Activated naive CD4-positive, alpha-beta T cell treated with anti-CD3 and anti-CD28 coated beads, Interleukin-2, amount 50 U/mL, for 72 hours (primary cell): ENCODE results near the gene TRIM45. TPM values are rescaled to one million over a fixed set of nuclear protein-coding genes. Genes with fewer than 3 reads are reported as not detected.
"Not testable (repeated sequence)": the region's sequence is repeated elsewhere in the genome, so short reads cannot be mapped to it uniquely, and the experiment has no call there.

Experiments used
- ATAC-seq, 2 donors: fragments of 150-1000 bp; cut with Tn5 transposase; 2 replicates each; pipeline ENCODE4 v1.10.0; 2021; ENCODE audit warnings: mild to moderate bottlenecking in 2 of 2, moderate library complexity in 2 of 2
- DNase-seq, 2 donors: peaks; one replicate each; pipeline ENCODE4 v3.0.0; 2021 to 2022; ENCODE audit warnings: low spot score in 2 of 2
- H3K27ac Mint-ChIP-seq, 2 donors: one replicate each; pipeline ENCODE4 v1.8.0; 2022; ENCODE audit warnings: mild to moderate bottlenecking in 2 of 2, mixed read lengths in 2 of 2
- H3K36me3 Mint-ChIP-seq, 2 donors: one replicate each; pipeline ENCODE4 v1.8.0; 2022; ENCODE audit warnings: mixed read lengths in 2 of 2
- H3K9me3 Mint-ChIP-seq, 2 donors: one replicate each; pipeline ENCODE4 v1.8.0; 2022; ENCODE audit warnings: mixed read lengths in 2 of 2
- total RNA-seq, 2 donors: library from RNA; stranded (reverse); gene quantifications; one replicate each; pipeline ENCODE4 v1.2.3, GENCODE V29; 2022

The TRIM45 gene
- total RNA-seq, 2 donors from 2014 or later = 0.29 to 1.5 TPM

GRCh38 chr1:117116090-117116783, 5.3 kb downstream of the TRIM45 start:
- no peaks in the 10 kb centered on the region for H3K36me3 Mint-ChIP-seq
- no peaks in the 10 kb centered on the region for H3K9me3 Mint-ChIP-seq
- DNase-seq (no peak), ATAC-seq (no peak)
- H3K27ac Mint-ChIP-seq = no peak overlapping the region

- Mint-ChIP-seq H3K27ac (peak overlapping the region in 1 of 2 donors; percentile 13), H3K9me3 (no peaks in the 10 kb centered on the region), H3K36me3 (no peaks in the 10 kb centered on the region)
- ATAC-seq (no peak), DNase-seq (no peak)
These were observed 6.7 kb downstream of the TRIM45 start for GRCh38 chr1:117114877-117115276.

DNA sequence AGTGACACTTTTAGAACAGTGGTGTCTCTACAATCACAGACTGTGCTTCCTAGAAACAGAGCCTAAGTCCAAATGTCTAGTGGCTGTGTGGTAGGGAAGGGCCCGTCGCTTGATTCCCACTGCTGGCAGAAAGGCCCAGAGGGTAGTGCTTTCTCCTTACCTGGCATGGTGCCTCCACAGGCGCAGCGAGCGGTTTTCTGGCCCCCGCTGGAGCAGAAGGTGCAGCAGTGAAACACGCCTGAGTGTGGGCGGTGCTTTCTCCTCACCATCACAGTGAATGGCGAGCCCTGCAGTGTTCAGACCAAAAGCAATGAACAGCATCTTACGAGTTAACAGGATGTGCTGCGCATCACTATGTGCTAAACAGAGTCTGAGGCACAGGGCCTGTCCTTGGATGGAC, 8.3 kb downstream of the TRIM45 start:
- DNase-seq = no peak
- no peak for ATAC-seq
- Mint-ChIP-seq H3K9me3 (no peaks in the 10 kb centered on the region), H3K27ac (no peak overlapping the region), H3K36me3 (peaks cover 0 to 2% of the 10 kb centered on the region in 2 donors)

DNA sequence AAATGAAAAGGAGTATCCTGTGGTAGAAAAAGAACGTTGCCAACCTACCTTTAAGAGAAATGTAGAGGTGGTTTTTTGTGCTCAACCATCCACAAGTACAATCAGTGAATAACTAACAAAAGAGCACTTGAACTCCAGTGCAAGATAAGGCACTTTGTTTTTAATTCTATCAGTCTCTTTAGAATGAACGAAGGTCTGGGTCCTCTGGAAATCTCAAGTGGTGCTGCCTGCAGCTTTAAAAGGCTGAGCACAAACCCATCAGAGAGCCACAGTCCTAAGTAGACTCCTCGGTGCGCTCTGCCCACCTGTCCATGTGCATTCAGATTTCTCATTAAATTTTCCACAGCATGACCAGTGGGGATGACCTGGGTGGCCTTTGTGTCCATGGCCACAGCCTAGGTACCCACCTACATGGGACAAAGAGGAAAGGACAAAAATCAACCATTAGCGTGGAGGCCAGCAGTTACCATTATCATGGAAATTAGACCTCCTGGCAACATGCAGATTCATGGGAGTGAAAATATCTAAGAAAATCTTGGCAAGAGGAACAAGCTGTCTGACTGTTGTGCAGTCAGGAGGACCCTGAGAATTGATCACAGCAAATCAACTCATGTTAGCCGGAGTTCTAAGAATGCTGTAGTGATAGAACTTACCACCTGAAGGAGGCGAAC, 9.4 kb downstream of the TRIM45 start:
- peaks cover 0 to 13% of the 10 kb centered on the region in 2 donors for H3K36me3 Mint-ChIP-seq
- DNase-seq (no peak), ATAC-seq (no peak)
- no peak overlapping the region for H3K27ac Mint-ChIP-seq
- no peaks in the 10 kb centered on the region for H3K9me3 Mint-ChIP-seq

- Mint-ChIP-seq H3K9me3 (no peaks in the 10 kb centered on the region), H3K36me3 (peaks cover 0 to 27% of the 10 kb centered on the region in 2 donors), H3K27ac (peak overlapping the region in 1 of 2 donors; percentile 25)
- DNase-seq (no peak), ATAC-seq (peak in 1 of 2 donors; percentile 27)
These were observed 10.8 kb downstream of the TRIM45 start for GRCh38 chr1:117110774-117111173.

GRCh38 chr1:117107364-117107763, 14.2 kb downstream of the TRIM45 start:
- Mint-ChIP-seq H3K27ac (no peak overlapping the region), H3K9me3 (no peaks in the 10 kb centered on the region), H3K36me3 (peaks cover 7 to 48% of the 10 kb centered on the region in 2 donors)
- ATAC-seq (no peak), DNase-seq (no peak)

GRCh38 chr1:117106478-117106877, 15.1 kb downstream of the TRIM45 start:
- Mint-ChIP-seq H3K9me3 (no peaks in the 10 kb centered on the region), H3K27ac (no peak overlapping the region), H3K36me3 (peaks cover 12 to 54% of the 10 kb centered on the region in 2 donors)
- DNase-seq (no peak), ATAC-seq (peak; percentile 63 to 83)

DNA sequence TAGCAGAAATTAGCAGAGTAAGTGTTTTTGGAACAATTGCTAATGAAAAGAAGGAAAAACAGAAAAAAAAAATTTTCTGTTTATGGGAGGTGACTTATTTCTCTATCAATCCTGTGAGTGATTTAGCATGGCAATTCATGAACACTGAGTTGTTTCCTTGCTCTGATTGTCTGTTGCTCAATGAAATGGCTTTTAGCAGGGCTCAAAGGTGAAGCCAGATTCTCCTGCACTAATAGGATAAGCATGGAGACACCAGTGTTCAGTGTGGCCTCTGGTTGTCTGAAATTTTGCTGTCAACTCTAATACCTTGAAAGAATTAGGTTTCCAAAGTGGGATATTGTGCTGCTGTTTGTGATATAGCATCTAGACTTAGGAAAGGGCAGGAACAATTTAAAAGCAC, 15.8 kb downstream of the TRIM45 start:
- no peak overlapping the region for H3K27ac Mint-ChIP-seq
- ATAC-seq = no peak
- peaks cover 15 to 56% of the 10 kb centered on the region in 2 donors for H3K36me3 Mint-ChIP-seq

DNA sequence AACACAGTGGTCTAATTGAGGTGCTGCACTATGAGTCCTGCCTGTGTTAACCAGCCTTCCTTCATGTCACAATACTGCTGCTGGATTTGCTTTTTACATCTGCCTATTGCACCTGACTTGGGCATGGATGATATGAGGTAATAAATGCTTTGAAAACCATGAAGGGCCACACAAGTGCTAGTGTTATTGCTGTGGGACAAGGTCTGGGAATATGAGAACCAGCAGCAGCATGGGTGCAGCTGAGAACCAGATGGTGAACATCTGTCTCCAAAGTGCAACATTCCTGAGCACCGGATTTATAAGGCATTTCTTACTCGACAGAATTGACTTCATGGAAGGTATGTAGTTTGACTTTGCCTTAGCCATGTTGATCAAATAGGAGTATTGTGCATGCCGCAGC, 16.6 kb downstream of the TRIM45 start:
- ATAC-seq = no peak
- Mint-ChIP-seq H3K9me3 (no peaks in the 10 kb centered on the region), H3K36me3 (peaks cover 22 to 63% of the 10 kb centered on the region in 2 donors)

More for the DNA sequence above, 15.8 kb downstream of the TRIM45 start:
- no peak for DNase-seq
- no peaks in the 10 kb centered on the region for H3K9me3 Mint-ChIP-seq

GRCh38 chr1:117101858-117102257, 19.7 kb downstream of the TRIM45 start:
- H3K9me3 Mint-ChIP-seq, DNase-seq, H3K27ac Mint-ChIP-seq, ATAC-seq: not testable (repeated sequence)
- H3K36me3 Mint-ChIP-seq = peaks cover 40 to 71% of the 10 kb centered on the region in 2 donors

More for the DNA sequence above, 16.6 kb downstream of the TRIM45 start:
- DNase-seq = no peak
- no peak overlapping the region for H3K27ac Mint-ChIP-seq

GRCh38 chr1:117101334-117101733, 20.2 kb downstream of the TRIM45 start:
- ATAC-seq = no peak

DNA sequence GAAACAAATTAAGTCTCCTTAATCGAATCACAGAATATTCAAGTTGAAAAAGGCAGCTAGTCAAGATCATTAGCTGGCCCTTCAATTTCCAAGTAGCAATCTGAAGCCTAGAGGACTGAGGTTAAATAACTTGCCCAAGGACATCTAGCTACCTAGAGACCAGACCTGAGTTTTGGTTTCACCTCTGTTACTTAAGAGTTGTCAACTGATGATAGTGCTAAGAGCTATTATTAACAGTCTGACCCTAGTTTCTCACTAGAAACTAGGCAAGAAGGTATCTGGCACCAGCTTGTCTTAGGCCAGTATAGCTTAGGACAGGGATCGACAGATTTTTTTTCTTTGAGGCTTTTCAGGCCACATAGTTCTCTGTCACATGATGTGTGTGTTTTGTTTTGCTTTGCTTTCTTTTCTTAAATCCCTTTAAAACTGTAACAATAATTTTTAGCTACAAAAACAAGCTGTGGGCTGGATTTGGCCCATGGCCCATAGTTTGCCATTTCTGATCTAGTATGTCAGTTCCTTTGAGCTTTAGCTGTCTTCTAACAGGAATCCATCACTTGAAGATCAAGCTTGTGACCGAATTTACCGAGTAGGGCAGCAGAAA, 23.2 kb downstream of the TRIM45 start:
- Mint-ChIP-seq H3K9me3 (no peaks in the 10 kb centered on the region), H3K36me3 (peaks cover 62 to 71% of the 10 kb centered on the region in 2 donors), H3K27ac (no peak overlapping the region)
- DNase-seq = no peak
- no peak for ATAC-seq

More at GRCh38 chr1:117101334-117101733, 20.2 kb downstream of the TRIM45 start:
- no peaks in the 10 kb centered on the region for H3K9me3 Mint-ChIP-seq
- no peak overlapping the region for H3K27ac Mint-ChIP-seq
- H3K36me3 Mint-ChIP-seq = peaks cover 44 to 71% of the 10 kb centered on the region in 2 donors
- DNase-seq = no peak

- H3K9me3 Mint-ChIP-seq = no peaks in the 10 kb centered on the region
- H3K27ac Mint-ChIP-seq = no peak overlapping the region
- DNase-seq = no peak
- H3K36me3 Mint-ChIP-seq = peaks cover 60 to 71% of the 10 kb centered on the region in 2 donors
- no peak for ATAC-seq
These were observed 24.1 kb downstream of the TRIM45 start for GRCh38 chr1:117097443-117097842.

DNA sequence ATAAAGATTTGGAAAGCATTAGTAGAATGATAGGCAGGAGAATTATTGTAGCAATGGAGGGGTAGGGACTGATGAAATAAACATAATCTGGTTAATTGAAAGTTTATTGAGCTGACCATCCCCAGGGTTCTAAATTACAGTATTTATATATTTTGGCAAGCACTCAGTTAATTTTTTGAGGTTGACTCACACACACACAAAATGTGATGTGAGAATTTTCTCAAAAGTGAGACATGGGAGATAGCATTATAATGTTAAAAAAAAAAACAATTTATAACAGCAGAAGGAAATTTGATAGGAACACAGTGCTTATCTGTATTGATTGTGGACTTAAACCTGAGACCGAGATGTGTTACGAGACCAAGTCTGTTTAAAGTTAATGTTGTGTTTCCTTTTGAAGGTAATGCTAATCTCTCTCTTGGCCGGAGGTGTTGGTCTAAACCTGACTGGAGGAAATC, 24.6 kb downstream of the TRIM45 start:
- Mint-ChIP-seq H3K36me3 (peaks cover 58 to 69% of the 10 kb centered on the region in 2 donors), H3K27ac (no peak overlapping the region), H3K9me3 (no peaks in the 10 kb centered on the region)
- ATAC-seq = no peak
- no peak for DNase-seq

- no peaks in the 10 kb centered on the region for H3K9me3 Mint-ChIP-seq
- ATAC-seq (no peak), DNase-seq (no peak)
- H3K36me3 Mint-ChIP-seq = peaks cover 59 to 65% of the 10 kb centered on the region in 2 donors
- no peak overlapping the region for H3K27ac Mint-ChIP-seq
These were observed 26.5 kb downstream of the TRIM45 start for GRCh38 chr1:117094841-117095604.

- Mint-ChIP-seq H3K27ac (peak overlapping the region; percentile 21 to 78), H3K36me3 (peaks cover 51 to 61% of the 10 kb centered on the region in 2 donors)
These were observed 27.5 kb downstream of the TRIM45 start for GRCh38 chr1:117093870-117094621.

More at GRCh38 chr1:117093870-117094621, 27.5 kb downstream of the TRIM45 start:
- no peaks in the 10 kb centered on the region for H3K9me3 Mint-ChIP-seq
- DNase-seq (peak in 1 of 2 donors; percentile 42), ATAC-seq (peak; percentile 80)
